ENCODE results near the gene C19orf53. TPM values are rescaled to one million over a fixed set of nuclear protein-coding genes. Genes with fewer than 3 reads are reported as not detected.

C19orf53 gene
- total and polyA plus RNA-seq, 9 of the 15 experiments (the other 6 are each of a cell fraction or from before 2014, with no cell fraction given): 98.5 to 441 (median 164) TPM

DNA sequence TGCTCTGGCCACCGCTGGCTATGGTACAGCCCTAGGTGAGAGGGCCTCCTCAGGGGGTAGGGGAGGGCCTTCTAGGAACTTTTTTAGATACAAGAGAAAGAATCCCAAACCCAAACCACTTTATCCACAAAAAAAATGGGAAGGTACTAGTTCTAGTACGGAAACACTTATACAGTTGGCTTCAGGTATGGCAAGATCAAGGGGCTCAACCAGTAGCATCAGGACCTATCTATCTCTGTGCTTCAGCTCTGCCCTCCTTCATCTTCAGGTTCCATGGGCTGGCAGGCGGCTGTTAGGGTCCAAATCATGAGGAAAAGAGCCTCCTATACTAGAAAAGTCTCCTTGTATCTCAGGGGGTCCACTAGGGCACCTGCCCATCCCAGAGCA lies 8.2 kb upstream of the C19orf53 start (continued):
- TF ChIP-seq, protein P1, sequence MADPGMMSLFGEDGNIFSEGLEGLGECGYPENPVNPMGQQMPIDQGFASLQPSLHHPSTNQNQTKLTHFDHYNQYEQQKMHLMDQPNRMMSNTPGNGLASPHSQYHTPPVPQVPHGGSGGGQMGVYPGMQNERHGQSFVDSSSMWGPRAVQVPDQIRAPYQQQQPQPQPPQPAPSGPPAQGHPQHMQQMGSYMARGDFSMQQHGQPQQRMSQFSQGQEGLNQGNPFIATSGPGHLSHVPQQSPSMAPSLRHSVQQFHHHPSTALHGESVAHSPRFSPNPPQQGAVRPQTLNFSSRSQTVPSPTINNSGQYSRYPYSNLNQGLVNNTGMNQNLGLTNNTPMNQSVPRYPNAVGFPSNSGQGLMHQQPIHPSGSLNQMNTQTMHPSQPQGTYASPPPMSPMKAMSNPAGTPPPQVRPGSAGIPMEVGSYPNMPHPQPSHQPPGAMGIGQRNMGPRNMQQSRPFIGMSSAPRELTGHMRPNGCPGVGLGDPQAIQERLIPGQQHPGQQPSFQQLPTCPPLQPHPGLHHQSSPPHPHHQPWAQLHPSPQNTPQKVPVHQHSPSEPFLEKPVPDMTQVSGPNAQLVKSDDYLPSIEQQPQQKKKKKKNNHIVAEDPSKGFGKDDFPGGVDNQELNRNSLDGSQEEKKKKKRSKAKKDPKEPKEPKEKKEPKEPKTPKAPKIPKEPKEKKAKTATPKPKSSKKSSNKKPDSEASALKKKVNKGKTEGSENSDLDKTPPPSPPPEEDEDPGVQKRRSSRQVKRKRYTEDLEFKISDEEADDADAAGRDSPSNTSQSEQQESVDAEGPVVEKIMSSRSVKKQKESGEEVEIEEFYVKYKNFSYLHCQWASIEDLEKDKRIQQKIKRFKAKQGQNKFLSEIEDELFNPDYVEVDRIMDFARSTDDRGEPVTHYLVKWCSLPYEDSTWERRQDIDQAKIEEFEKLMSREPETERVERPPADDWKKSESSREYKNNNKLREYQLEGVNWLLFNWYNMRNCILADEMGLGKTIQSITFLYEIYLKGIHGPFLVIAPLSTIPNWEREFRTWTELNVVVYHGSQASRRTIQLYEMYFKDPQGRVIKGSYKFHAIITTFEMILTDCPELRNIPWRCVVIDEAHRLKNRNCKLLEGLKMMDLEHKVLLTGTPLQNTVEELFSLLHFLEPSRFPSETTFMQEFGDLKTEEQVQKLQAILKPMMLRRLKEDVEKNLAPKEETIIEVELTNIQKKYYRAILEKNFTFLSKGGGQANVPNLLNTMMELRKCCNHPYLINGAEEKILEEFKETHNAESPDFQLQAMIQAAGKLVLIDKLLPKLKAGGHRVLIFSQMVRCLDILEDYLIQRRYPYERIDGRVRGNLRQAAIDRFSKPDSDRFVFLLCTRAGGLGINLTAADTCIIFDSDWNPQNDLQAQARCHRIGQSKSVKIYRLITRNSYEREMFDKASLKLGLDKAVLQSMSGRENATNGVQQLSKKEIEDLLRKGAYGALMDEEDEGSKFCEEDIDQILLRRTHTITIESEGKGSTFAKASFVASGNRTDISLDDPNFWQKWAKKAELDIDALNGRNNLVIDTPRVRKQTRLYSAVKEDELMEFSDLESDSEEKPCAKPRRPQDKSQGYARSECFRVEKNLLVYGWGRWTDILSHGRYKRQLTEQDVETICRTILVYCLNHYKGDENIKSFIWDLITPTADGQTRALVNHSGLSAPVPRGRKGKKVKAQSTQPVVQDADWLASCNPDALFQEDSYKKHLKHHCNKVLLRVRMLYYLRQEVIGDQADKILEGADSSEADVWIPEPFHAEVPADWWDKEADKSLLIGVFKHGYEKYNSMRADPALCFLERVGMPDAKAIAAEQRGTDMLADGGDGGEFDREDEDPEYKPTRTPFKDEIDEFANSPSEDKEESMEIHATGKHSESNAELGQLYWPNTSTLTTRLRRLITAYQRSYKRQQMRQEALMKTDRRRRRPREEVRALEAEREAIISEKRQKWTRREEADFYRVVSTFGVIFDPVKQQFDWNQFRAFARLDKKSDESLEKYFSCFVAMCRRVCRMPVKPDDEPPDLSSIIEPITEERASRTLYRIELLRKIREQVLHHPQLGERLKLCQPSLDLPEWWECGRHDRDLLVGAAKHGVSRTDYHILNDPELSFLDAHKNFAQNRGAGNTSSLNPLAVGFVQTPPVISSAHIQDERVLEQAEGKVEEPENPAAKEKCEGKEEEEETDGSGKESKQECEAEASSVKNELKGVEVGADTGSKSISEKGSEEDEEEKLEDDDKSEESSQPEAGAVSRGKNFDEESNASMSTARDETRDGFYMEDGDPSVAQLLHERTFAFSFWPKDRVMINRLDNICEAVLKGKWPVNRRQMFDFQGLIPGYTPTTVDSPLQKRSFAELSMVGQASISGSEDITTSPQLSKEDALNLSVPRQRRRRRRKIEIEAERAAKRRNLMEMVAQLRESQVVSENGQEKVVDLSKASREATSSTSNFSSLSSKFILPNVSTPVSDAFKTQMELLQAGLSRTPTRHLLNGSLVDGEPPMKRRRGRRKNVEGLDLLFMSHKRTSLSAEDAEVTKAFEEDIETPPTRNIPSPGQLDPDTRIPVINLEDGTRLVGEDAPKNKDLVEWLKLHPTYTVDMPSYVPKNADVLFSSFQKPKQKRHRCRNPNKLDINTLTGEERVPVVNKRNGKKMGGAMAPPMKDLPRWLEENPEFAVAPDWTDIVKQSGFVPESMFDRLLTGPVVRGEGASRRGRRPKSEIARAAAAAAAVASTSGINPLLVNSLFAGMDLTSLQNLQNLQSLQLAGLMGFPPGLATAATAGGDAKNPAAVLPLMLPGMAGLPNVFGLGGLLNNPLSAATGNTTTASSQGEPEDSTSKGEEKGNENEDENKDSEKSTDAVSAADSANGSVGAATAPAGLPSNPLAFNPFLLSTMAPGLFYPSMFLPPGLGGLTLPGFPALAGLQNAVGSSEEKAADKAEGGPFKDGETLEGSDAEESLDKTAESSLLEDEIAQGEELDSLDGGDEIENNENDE (IDR thresholded peaks at IDR 0.05; ENCODE audit: low read depth, low read length): no peak
- TF ChIP-seq, protein P2, sequence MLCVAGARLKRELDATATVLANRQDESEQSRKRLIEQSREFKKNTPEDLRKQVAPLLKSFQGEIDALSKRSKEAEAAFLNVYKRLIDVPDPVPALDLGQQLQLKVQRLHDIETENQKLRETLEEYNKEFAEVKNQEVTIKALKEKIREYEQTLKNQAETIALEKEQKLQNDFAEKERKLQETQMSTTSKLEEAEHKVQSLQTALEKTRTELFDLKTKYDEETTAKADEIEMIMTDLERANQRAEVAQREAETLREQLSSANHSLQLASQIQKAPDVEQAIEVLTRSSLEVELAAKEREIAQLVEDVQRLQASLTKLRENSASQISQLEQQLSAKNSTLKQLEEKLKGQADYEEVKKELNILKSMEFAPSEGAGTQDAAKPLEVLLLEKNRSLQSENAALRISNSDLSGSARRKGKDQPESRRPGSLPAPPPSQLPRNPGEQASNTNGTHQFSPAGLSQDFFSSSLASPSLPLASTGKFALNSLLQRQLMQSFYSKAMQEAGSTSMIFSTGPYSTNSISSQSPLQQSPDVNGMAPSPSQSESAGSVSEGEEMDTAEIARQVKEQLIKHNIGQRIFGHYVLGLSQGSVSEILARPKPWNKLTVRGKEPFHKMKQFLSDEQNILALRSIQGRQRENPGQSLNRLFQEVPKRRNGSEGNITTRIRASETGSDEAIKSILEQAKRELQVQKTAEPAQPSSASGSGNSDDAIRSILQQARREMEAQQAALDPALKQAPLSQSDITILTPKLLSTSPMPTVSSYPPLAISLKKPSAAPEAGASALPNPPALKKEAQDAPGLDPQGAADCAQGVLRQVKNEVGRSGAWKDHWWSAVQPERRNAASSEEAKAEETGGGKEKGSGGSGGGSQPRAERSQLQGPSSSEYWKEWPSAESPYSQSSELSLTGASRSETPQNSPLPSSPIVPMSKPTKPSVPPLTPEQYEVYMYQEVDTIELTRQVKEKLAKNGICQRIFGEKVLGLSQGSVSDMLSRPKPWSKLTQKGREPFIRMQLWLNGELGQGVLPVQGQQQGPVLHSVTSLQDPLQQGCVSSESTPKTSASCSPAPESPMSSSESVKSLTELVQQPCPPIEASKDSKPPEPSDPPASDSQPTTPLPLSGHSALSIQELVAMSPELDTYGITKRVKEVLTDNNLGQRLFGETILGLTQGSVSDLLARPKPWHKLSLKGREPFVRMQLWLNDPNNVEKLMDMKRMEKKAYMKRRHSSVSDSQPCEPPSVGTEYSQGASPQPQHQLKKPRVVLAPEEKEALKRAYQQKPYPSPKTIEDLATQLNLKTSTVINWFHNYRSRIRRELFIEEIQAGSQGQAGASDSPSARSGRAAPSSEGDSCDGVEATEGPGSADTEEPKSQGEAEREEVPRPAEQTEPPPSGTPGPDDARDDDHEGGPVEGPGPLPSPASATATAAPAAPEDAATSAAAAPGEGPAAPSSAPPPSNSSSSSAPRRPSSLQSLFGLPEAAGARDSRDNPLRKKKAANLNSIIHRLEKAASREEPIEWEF (CRISPR knock-in tag; IDR thresholded peaks at IDR 0.05): no peak
- TF ChIP-seq, protein P3, sequence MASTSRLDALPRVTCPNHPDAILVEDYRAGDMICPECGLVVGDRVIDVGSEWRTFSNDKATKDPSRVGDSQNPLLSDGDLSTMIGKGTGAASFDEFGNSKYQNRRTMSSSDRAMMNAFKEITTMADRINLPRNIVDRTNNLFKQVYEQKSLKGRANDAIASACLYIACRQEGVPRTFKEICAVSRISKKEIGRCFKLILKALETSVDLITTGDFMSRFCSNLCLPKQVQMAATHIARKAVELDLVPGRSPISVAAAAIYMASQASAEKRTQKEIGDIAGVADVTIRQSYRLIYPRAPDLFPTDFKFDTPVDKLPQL (IDR thresholded peaks at IDR 0.05; ENCODE audit: extremely low read depth, insufficient read length): no peak
- TF ChIP-seq TAF7 (tag; IDR thresholded peaks at IDR 0.05) (no peak), SMAD4 (CRISPR knock-in tag; conservative IDR thresholded peaks at IDR 0.05) (no peak), KLF16 (IDR thresholded peaks at IDR 0.05) (no peak), MEIS2 (IDR thresholded peaks at IDR 0.05; ENCODE audit: partially characterized antibody) (no peak)
- TF ChIP-seq, protein P4, sequence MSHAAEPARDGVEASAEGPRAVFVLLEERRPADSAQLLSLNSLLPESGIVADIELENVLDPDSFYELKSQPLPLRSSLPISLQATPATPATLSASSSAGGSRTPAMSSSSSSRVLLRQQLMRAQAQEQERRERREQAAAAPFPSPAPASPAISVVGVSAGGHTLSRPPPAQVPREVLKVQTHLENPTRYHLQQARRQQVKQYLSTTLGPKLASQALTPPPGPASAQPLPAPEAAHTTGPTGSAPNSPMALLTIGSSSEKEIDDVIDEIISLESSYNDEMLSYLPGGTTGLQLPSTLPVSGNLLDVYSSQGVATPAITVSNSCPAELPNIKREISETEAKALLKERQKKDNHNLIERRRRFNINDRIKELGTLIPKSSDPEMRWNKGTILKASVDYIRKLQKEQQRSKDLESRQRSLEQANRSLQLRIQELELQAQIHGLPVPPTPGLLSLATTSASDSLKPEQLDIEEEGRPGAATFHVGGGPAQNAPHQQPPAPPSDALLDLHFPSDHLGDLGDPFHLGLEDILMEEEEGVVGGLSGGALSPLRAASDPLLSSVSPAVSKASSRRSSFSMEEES (CRISPR knock-in tag; IDR thresholded peaks at IDR 0.05): no peak

All from K562 (cell line).